ENCODE measurements around the gene EMSY.

- no peak for TF ChIP-seq CTCF (IDR thresholded peaks at IDR 0.05)
- no peak for TF ChIP-seq POLR2A (IDR thresholded peaks at IDR 0.05)
- no peak for TF ChIP-seq EP300 (IDR thresholded peaks at IDR 0.05)
These were observed 1.4 kb upstream of the EMSY start for GRCh38 chr11:76443268-76443980.
